ENCODE measurements around the gene DEPDC1B.
"Not testable (repeated sequence)": the region's sequence is repeated elsewhere in the genome, so short reads cannot be mapped to it uniquely, and the experiment has no call there.

Gene DEPDC1B

GRCh38 chr5:60698336-60698735 is 1.6 kb downstream of the DEPDC1B start:
- DNase-seq: no peak

- no peak for DNase-seq
These were observed 9.6 kb downstream of the DEPDC1B start for GRCh38 chr5:60690326-60690725.

GRCh38 chr5:60688980-60689379 is 11.0 kb downstream of the DEPDC1B start:
- DNase-seq: no peak

GRCh38 chr5:60687927-60688720 is 11.8 kb downstream of the DEPDC1B start:
- DNase-seq: no peak

- DNase-seq: no peak
These were observed 13.8 kb downstream of the DEPDC1B start for GRCh38 chr5:60686157-60686556.

- DNase-seq: no peak
These were observed 14.3 kb downstream of the DEPDC1B start for GRCh38 chr5:60685700-60686099.

DNA sequence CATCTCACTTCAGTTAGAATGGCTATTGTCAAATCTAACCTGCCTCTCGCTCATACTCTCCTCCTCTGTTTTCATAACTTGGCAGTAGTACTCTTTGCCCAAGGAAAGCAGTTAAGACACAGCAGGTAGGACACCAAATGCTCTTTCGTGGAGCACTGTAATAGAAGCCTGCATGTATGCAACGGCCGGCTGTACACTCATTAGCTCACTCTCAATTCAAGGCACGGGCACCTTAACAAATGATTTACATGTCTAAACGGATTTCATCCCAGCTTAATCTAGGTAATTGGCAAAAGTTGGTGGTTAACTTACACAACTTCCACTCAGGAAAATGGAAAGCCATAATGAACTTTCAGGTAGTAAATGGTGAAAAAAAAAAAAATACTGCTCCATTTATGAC is 14.9 kb downstream of the DEPDC1B start:
- DNase-seq: no peak

- DNase-seq: not testable (repeated sequence)
These were observed 18.0 kb downstream of the DEPDC1B start for GRCh38 chr5:60682007-60682406.

GRCh38 chr5:60679816-60680215 is 20.1 kb downstream of the DEPDC1B start:
- DNase-seq: no peak

DNA sequence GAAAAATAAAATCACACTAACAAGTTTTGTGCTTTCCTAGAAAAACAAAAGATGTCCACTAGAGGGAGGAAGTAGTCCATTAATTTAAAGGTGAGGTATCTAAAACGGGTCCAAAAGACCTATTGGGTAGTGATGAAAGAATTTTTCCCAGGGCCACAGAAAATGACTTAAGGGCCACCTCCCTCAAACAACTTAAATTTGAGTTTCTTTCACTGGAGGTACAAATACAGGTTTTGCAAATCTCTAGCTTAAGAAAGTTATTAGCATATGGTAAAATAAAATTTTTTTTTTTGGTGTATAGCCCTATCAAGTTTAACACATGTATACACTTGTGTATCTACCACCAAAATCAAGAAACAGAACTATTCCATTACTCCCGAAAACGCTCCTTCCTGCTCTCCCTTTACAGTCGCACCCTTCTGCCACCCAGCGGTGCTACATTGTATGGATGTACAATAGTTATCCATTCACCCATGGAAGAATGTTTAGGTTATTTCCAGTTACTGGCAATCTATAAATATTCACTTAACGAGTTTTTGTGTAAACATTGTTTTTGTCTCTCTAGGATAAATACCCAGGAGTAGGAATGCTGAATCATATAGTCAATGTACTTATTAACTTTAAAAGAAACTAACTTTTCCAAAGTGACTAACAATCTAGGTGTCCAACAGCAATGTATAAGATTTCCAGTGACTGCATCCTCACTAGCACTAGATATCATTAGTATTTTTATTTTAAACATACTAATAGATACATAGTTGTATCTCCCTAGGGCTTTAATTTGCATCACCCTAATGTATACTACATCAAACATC is 21.9 kb downstream of the DEPDC1B start:
- DNase-seq: peak; percentile 49

DNA sequence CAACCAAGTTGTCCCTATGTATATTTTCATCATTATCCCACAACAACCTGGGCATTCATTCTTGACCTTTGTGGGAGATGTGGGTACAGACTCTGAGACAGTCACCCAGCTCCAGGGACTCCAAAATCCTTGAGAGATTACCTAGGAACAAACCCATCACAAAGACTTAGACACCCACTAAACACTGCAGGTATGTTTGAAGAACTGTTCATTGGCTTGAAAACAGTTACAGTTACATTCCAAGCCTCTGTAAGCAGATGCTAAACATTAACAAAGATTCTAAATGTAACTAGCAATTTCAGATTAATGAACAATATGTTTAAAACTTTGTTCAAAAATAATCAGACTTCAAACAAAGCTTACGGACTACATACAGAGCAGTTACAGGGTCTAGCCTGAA is 24.7 kb downstream of the DEPDC1B start:
- no peak for DNase-seq

- DNase-seq: no peak
These were observed 25.5 kb downstream of the DEPDC1B start for GRCh38 chr5:60674251-60675069.

DNA sequence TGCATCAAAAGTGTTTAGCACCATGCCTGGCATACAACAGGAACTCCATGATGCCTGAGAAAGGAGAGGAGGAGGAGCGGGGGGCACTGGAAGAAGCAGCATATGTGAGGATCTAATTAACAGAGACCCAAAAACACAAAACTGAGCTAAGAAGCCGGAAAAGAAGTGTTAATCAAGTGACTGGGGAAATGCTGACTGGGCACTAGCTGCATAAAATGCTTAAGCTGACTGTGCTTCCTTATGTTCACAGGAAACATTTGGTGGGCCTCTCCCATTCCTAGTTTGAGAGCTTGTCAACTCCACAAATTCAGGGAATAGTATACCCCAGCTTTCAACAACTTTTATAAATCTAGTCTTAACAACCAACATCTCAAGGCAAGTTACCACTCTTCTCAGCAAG is 26.6 kb downstream of the DEPDC1B start:
- DNase-seq: no peak

- no peak for DNase-seq
These were observed 27.2 kb downstream of the DEPDC1B start for GRCh38 chr5:60672693-60673264.

DNA sequence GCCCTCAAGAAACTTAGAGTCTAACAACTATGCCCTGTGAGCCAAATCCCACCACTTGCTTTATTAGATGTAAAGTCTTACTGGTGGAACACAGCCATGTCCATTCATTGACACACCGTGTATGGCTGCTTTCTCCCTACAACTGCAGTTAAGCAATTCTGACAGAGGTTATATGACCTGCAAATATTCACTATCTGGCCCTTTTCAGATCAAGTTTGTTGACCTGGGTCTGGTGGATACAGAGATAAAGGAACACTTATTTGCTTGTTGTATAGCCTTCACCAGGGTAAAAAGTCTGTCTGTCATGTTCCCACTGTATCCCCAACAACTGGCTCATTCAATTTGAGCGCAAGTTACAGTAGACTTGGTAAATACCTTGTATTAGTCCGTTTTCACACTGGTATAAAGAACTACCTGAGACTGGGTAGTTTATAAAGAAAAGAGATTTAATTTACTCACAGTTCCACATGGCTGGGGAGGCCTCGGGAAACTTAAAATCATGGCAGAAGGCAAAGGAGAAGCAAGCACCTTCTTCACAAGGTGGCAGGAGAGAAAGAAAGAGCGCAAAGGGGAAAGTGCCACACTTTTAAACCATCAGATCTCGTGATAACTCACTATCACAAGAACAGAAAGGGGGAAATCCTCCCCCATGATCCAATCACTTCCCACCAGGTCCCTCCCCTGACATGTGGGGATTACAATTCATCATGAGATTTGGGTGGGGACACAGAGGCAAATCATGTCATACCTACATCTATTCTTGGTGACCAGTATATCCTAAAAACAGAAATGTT is 27.9 kb downstream of the DEPDC1B start:
- no peak for DNase-seq

GRCh38 chr5:60670749-60671148 is 29.2 kb downstream of the DEPDC1B start:
- no peak for DNase-seq

DNA sequence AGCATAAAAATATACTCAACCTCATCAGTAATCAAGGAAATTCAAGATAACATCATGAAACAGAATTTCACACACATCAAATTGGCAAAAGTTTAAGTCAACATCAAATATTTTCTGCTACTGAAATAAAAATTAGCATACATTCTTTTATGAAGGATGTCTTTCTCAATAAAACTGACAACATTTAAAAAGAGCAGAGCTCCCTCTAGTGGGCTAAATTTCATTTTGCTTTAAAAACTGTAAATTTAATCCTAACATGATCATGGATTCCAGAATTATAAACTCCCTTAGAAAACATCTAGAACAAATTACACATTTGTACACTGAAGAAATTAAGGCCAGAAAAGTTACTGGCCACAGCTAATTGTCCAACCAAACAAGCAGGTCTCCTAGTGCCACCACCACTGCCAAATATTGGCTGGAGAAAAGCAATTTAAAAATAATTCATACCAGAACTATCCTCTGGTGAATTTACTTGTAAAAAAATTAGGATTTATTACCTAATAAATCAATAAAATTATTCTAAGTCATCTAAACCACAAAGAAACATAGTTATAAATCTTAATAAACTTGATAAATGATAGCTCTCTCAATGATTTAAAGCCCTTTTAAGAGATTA is 31.2 kb downstream of the DEPDC1B start:
- peak; percentile 53 for DNase-seq

GRCh38 chr5:60651872-60652620 is 47.9 kb downstream of the DEPDC1B start:
- DNase-seq: no peak

GRCh38 chr5:60649288-60649917 is 50.6 kb downstream of the DEPDC1B start:
- peak; percentile 44 for DNase-seq

DNA sequence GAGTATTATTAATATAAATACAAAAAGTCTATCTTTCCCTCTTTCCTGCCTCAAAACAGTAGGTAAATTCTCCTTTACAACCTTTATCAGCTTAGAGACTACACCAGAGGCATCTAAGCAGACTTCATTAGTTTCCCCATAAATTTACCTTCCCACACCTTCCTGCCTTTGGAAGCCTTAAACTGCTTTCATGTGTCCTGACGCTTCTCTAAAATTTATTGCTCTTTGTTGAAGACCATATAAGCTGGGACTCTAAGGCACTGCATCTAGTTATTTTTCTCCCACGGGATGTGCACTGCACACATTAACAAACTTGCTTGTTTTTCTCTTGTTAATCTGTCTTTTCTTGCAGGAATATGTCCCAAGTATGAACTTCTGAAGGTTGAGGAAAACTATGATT is 51.8 kb downstream of the DEPDC1B start:
- DNase-seq: no peak

Measured in midbrain (tissue), 1 donor.